GM19239 (cell line): ENCODE data around the gene XK.
"Not testable (repeated sequence)": the region's sequence is repeated elsewhere in the genome, so short reads cannot be mapped to it uniquely, and the experiment has no call there.

Source experiments
- DNase-seq: peaks from one replicate; pipeline ENCODE4 v3.0.0; 2011; ENCODE audit warnings: low spot score; ENCODE audit not compliant: insufficient read length
- FAIRE-seq: peaks from 2 replicates; lab custom pipeline; 2011; peaks lifted over from hg19 to GRCh38; lab: Jason Lieb, UNC

Gene XK

GRCh38 chrX:37746951-37747350 lies 61.4 kb downstream of the XK start:
- DNase-seq (no peak), FAIRE-seq (no peak)

- FAIRE-seq (peak; percentile 61), DNase-seq (no peak)
Measured at GRCh38 chrX:37752281-37752680, 66.7 kb downstream of the XK start.

DNA sequence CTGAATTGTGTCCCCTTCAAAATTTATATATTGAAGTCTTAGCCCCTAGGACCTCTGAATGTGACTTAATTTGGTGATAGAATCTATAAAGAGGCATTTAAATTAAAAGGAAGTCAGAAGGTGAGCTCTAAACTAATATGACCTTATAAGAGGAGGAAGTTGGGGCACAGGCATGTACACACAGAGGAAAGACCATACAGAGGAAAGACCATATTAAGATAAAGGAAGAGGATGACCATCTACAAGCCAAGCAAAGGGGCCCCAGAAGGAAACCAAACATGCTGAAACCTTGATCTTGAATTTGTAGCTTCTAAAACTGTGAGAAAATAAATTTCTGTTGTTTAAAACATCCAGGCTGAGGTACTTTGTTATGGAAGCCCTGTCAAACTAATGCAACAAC lies 67.3 kb downstream of the XK start:
- FAIRE-seq (no peak), DNase-seq (no peak)

GRCh38 chrX:37753384-37753783 lies 67.8 kb downstream of the XK start:
- no peak for DNase-seq
- peak; percentile 87 for FAIRE-seq

DNA sequence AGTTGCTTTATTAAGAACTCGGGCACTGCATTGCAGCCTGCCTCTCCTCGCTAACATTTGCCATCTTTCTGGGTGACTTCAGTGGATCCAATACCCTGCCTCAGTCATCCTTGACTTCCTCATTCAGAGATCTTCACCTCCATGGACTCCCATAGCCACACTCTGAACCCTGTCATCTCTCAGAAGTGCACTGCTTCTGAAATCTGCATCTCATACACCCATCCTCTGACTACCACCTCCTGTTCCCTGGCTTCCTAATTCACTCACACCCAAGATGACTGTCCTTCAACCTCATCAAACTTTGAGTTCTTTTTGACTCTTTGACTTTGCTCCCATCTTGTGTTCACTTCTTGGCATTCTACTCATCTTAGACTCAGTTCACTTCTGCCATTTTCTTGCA lies 68.9 kb downstream of the XK start:
- no peak for DNase-seq
- FAIRE-seq, result no peak

DNA sequence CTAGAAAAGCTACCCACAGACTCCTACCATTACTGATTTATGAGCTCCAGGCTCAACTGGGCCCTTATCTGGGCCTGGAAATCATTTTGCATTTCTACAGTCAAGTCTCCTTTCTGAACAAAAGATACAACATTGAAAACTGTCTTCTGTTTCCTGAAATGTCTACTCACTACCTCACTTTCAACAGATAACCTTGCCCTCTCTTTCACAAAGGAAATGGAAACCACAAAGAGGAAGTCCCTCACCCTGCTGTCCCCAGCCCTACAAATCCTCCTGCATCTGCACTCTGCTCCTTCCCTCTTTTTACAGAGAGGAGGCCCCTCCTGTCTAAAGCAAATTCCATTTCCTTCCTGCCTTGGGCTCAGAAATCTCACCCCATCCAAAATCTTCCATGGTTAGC lies 69.4 kb downstream of the XK start:
- peak; percentile 99 for FAIRE-seq
- DNase-seq, result no peak

GRCh38 chrX:37757082-37757481 lies 71.5 kb downstream of the XK start:
- no peak for DNase-seq
- FAIRE-seq, result no peak

- FAIRE-seq (peak; percentile 52), DNase-seq (no peak)
Measured at GRCh38 chrX:37759351-37759750, 73.8 kb downstream of the XK start.

DNA sequence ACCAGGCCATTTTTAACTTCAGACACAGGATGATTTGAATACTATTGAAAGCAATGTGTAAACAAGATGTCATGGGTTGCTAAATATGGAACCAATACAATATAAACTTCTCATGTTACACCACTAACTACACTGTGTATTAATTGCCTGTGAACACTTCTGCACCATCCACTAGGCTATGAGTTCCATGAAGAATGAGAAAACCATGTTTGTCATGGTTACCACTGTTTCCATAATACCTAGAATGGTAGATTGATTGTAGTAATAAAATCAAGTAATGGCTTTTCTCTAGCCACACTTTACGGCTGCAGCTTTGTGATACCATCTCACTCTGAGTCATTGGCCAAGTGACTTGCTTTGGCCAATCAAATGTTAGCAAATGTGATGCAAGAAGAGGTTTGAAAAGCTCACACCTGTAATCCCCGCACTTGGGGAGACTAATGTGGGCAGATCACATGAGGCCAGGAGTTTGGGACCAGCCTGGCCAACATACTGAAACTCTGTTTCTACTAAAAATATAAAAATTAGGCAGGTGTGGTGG lies 74.4 kb downstream of the XK start:
- DNase-seq, result no peak
- FAIRE-seq, result peak; percentile 72

DNA sequence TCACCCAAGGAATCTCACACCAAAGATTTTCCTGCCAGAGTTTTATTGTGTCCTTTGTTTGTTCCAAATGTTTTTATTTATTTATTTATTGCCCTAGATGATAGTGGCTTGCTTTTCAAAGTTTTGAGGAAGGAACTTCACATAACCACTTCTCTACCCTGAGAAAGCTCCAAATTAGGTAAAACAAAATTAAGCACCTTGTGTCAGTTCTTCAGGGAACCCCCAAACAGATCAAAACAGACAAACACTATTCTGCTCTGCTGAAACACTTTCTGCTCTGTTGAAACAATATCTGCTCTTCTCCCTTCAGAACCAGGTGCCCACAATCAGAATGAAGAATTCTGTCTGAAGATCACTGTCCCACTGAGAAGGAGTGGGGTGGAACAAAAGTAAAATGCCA lies 77.8 kb downstream of the XK start:
- no peak for DNase-seq
- FAIRE-seq, result no peak

GRCh38 chrX:37765507-37765906 lies 79.9 kb downstream of the XK start:
- no peak for DNase-seq
- FAIRE-seq, result peak; percentile 90

- FAIRE-seq, result no peak
- no peak for DNase-seq
Measured at GRCh38 chrX:37767430-37767829, 81.8 kb downstream of the XK start.

- DNase-seq, FAIRE-seq: not testable (repeated sequence)
Measured at GRCh38 chrX:37768866-37769265, 83.3 kb downstream of the XK start.

DNA sequence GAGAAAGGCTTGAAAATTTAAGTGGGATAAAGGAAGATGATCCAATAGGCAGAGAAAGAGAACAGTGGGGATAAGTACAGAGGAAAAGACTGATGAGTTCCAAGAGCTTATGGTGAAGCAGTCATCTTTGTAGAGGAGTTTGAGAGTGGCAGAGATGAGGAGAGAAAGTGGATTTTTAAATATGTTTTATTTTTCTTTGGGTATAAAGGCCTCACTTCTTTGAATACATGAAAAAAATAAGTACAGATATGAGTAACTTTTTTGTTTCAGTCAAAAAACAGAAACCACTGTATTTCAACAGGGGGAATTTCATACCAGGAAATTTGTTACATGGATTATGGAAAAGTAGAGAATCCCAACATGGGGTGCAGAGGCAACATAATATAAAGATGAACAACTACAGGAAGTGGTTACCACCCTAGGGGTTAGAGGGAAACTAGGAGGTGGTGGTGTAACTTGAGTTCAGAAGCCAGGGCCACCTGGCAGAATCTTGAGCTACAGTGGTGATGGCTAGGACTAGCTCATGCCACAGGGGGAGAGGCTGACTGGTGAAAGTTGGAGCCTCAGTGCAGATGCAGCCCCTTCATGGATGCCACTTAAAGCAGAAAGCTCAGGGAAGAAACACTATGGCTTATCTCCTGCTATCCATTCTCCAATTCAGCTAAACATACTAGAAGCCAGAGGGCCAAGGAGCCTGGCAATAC lies 90.8 kb downstream of the XK start:
- FAIRE-seq (peak; percentile 97), DNase-seq (no peak)

- FAIRE-seq (no peak), DNase-seq (no peak)
Measured at GRCh38 chrX:37776987-37777325, 91.4 kb downstream of the XK start.

GRCh38 chrX:37779857-37780256 lies 94.3 kb downstream of the XK start, which contains the start of gene CYBB:
Gene CYBB, plus strand, starts transcription at chrX:37780059. Its CDS starts 19 bp downstream, at chrX:37780078.
- peak; percentile 99 for FAIRE-seq
- DNase-seq, result no peak

- FAIRE-seq, result peak; percentile 83
Measured at GRCh38 chrX:37781081-37781480, 95.5 kb downstream of the XK start.

More at GRCh38 chrX:37781081-37781480, 95.5 kb downstream of the XK start:
- no peak for DNase-seq
